ENCODE measurements around the gene PLCG1. TPM values are rescaled to one million over a fixed set of nuclear protein-coding genes. Genes with fewer than 3 reads are reported as not detected.
A peak's percentile ranks its signal among the peaks of the same experiment; 100 is the strongest.

The PLCG1 gene
- polyA plus RNA-seq, 1 experiment: 54.6 TPM

DNA sequence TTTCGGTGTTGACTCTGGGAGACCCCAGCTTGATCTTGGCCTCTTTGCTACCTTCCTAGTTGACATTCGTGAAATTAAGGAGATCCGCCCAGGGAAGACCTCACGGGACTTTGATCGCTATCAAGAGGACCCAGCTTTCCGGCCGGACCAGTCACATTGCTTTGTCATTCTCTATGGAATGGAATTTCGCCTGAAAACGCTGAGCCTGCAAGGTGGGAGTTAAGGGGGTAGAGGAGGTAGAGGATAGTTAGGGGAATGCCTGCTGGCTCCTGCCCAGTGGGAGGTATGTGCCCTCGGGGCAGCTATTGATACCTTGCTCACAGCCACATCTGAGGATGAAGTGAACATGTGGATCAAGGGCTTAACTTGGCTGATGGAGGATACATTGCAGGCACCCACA, 22.2 kb downstream of the PLCG1 start:
- TF ChIP-seq, protein P1, sequence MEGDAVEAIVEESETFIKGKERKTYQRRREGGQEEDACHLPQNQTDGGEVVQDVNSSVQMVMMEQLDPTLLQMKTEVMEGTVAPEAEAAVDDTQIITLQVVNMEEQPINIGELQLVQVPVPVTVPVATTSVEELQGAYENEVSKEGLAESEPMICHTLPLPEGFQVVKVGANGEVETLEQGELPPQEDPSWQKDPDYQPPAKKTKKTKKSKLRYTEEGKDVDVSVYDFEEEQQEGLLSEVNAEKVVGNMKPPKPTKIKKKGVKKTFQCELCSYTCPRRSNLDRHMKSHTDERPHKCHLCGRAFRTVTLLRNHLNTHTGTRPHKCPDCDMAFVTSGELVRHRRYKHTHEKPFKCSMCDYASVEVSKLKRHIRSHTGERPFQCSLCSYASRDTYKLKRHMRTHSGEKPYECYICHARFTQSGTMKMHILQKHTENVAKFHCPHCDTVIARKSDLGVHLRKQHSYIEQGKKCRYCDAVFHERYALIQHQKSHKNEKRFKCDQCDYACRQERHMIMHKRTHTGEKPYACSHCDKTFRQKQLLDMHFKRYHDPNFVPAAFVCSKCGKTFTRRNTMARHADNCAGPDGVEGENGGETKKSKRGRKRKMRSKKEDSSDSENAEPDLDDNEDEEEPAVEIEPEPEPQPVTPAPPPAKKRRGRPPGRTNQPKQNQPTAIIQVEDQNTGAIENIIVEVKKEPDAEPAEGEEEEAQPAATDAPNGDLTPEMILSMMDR (IDR thresholded peaks at IDR 0.05; ENCODE audit: low read depth, low read length): no peak
- Histone ChIP-seq H3K27ac (ENCODE audit: low read depth, low read length) (no peak overlapping the region), H3K4me3 (ENCODE audit: low read depth, low read length) (no peak overlapping the region), H3K27me3 (ENCODE audit: control insufficient read depth, insufficient read depth, low read length) (no peaks in the 10 kb centered on the region), H3K9me3 (ENCODE audit: control insufficient read depth, insufficient read depth, low read length) (no peaks in the 10 kb centered on the region; the same call in 1 of the 2 replicates)
- ChIA-PET POLR2A (no interaction called here), CTCF (interaction anchor here (1.4 to 1.5 kb wide), 2 partner anchors 14 to 193 kb away, joined by 3 to 5 read pairs; no protein-coding TSS in a partner anchor)
- no peak for DNase-seq (ENCODE audit: low read depth, low spot score)

GRCh38 chr20:41160686-41161085, 23.3 kb downstream of the PLCG1 start:
- Histone ChIP-seq H3K27me3 (ENCODE audit: control insufficient read depth, insufficient read depth, low read length) (no peaks in the 10 kb centered on the region), H3K4me3 (ENCODE audit: low read depth, low read length) (no peak overlapping the region), H3K27ac (ENCODE audit: low read depth, low read length) (no peak overlapping the region), H3K9me3 (ENCODE audit: control insufficient read depth, insufficient read depth, low read length) (no peaks in the 10 kb centered on the region; the same call in 1 of the 2 replicates)
- DNase-seq (ENCODE audit: low read depth, low spot score): no peak
- ChIA-PET POLR2A (no interaction called here), CTCF (interaction anchor here (1.4 kb wide), 1 partner anchor 12 kb away, joined by 5 read pairs; no protein-coding TSS in a partner anchor)
- TF ChIP-seq, protein P1 (IDR thresholded peaks at IDR 0.05; ENCODE audit: low read depth, low read length): no peak

DNA sequence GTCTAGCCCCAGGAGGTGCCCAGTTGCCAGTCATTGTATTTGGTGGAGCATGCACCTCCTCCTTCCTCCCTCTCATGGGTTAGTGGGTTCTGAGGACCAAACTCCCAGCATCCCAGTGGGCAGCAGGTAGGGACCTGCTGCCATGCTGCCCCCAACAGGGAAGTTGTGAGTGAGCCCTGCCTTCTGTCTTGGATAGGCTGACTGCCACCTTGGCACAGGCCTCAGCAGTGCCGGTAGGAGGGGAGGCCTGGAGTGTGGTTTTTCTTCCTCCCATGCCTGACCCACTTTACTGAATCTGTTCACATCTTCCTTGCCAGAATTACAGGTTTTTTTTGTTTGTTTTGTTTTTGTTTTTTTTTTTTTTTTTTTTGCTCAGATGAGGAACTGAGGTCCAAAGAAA, 24.5 kb downstream of the PLCG1 start:
- POLR2A ChIA-PET: no interaction called here
- Histone ChIP-seq H3K27me3 (ENCODE audit: control insufficient read depth, insufficient read depth, low read length) (no peaks in the 10 kb centered on the region), H3K9me3 (ENCODE audit: control insufficient read depth, insufficient read depth, low read length) (no peaks in the 10 kb centered on the region; the same call in 1 of the 2 replicates), H3K27ac (ENCODE audit: low read depth, low read length) (no peak overlapping the region), H3K4me3 (ENCODE audit: low read depth, low read length) (no peak overlapping the region)
- TF ChIP-seq, protein P1 (IDR thresholded peaks at IDR 0.05; ENCODE audit: low read depth, low read length): no peak
- DNase-seq (ENCODE audit: low read depth, low spot score): no peak
- CTCF ChIA-PET: no interaction called here

- Histone ChIP-seq H3K27ac (ENCODE audit: low read depth, low read length) (no peak overlapping the region), H3K9me3 (ENCODE audit: control insufficient read depth, insufficient read depth, low read length) (no peaks in the 10 kb centered on the region; the same call in 1 of the 2 replicates), H3K27me3 (ENCODE audit: control insufficient read depth, insufficient read depth, low read length) (no peaks in the 10 kb centered on the region), H3K4me3 (ENCODE audit: low read depth, low read length) (no peak overlapping the region)
- TF ChIP-seq, protein P1 (IDR thresholded peaks at IDR 0.05; ENCODE audit: low read depth, low read length): no peak
- no peak for DNase-seq (ENCODE audit: low read depth, low spot score)
- ChIA-PET CTCF (interaction anchor here (1.3 kb wide), 1 partner anchor 10 kb away, joined by 5 read pairs; no protein-coding TSS in a partner anchor), POLR2A (no interaction called here)
These were observed 25.1 kb downstream of the PLCG1 start for GRCh38 chr20:41162396-41162795.

GRCh38 chr20:41163821-41164220, 26.5 kb downstream of the PLCG1 start:
- TF ChIP-seq, protein P1 (IDR thresholded peaks at IDR 0.05; ENCODE audit: low read depth, low read length): no peak
- ChIA-PET POLR2A (no interaction called here), CTCF (interaction anchor here (0.6 to 1.3 kb wide), 2 partner anchors 9 to 26 kb away, joined by 4 to 5 read pairs; no protein-coding TSS in a partner anchor)
- DNase-seq (ENCODE audit: low read depth, low spot score): no peak
- H3K27ac ChIP-seq (ENCODE audit: low read depth, low read length): peak overlapping the region; percentile 21
- H3K4me3 ChIP-seq (ENCODE audit: low read depth, low read length): no peak overlapping the region
- H3K27me3 ChIP-seq (ENCODE audit: control insufficient read depth, insufficient read depth, low read length): no peaks in the 10 kb centered on the region
- H3K9me3 ChIP-seq (ENCODE audit: control insufficient read depth, insufficient read depth, low read length): no peaks in the 10 kb centered on the region; the same call in 1 of the 2 replicates

All from AG04450 (cell line).